GM23338 (cell line): Measurements from ENCODE around the gene SIGLEC7. TPM values are rescaled to one million over a fixed set of nuclear protein-coding genes. Genes with fewer than 3 reads are reported as not detected.

Experiments used
- ATAC-seq: fragments of 200-7000 bp; cut with Tn5 transposase; 3 replicates; pipeline ENCODE4 v1.9.1; 2020
- DNase-seq: peaks from one replicate; pipeline ENCODE4 v3.0.0-alpha.2; 2015; ENCODE audit warnings: low spot score
- H2AFZ ChIP-seq: fragments of 200-600 bp; sonication (generic); 2 replicates; pipeline ENCODE4 v1.8.0; 2016; ENCODE audit warnings: antibody characterized with exemption, mild to moderate bottlenecking, moderate library complexity
- H3F3A ChIP-seq: fragments of 200-600 bp; sonication (generic); replicated peaks from 2 replicates; pipeline ENCODE4 v1.8.0; 2017; ENCODE audit warnings: antibody characterized with exemption, mixed run types, low read depth
- H3K27ac ChIP-seq: fragments of 200-600 bp; sonication (generic); 2 replicates; pipeline ENCODE4 v1.6.1; 2016; ENCODE audit warnings: low read depth
- H3K27me3 ChIP-seq: fragments of 200-600 bp; sonication (generic); 2 replicates; pipeline ENCODE4 v1.8.0; 2016; ENCODE audit warnings: mild to moderate bottlenecking, mixed run types, moderate library complexity; ENCODE audit not compliant: insufficient read depth
- H3K36me3 ChIP-seq: fragments of 200-600 bp; sonication (generic); 2 replicates; pipeline ENCODE4 v1.8.0; 2016; ENCODE audit warnings: mild to moderate bottlenecking; ENCODE audit not compliant: insufficient read depth
- H3K4me1 ChIP-seq: fragments of 200-600 bp; sonication (generic); 2 replicates; pipeline ENCODE4 v1.8.0; 2016; ENCODE audit warnings: mild to moderate bottlenecking, moderate library complexity; ENCODE audit not compliant: insufficient read depth
- H3K4me2 ChIP-seq: fragments of 200-600 bp; sonication (generic); 2 replicates; pipeline ENCODE4 v1.7.1; 2017; ENCODE audit warnings: mixed run types
- H3K4me3 ChIP-seq: fragments of 200-600 bp; sonication (generic); 2 replicates; pipeline ENCODE4 v1.6.1; 2016; ENCODE audit warnings: mixed run types
- H3K79me2 ChIP-seq: fragments of 200-600 bp; sonication (generic); replicated peaks from 2 replicates; pipeline ENCODE4 v1.8.0; 2017; ENCODE audit warnings: mild to moderate bottlenecking; ENCODE audit not compliant: insufficient read depth
- H3K9me2 ChIP-seq: fragments of 200-600 bp; sonication (generic); 2 replicates; pipeline ENCODE4 v1.8.0; 2017; ENCODE audit not compliant: insufficient read depth
- H4K20me1 ChIP-seq: fragments of 200-600 bp; sonication (generic); replicated peaks from 2 replicates; pipeline ENCODE4 v1.8.0; 2017; ENCODE audit warnings: mild to moderate bottlenecking; ENCODE audit not compliant: insufficient read depth
- H3K27ac Mint-ChIP-seq: 2 replicates; pipeline ENCODE4 v1.8.0; 2020; ENCODE audit warnings: inconsistent platforms, mild to moderate bottlenecking, moderate library complexity, mixed read lengths
- H3K27me3 Mint-ChIP-seq: 3 replicates; pipeline ENCODE4 v1.8.0; 2022; ENCODE audit warnings: low read depth, mild to moderate bottlenecking, moderate library complexity, mixed read lengths, inconsistent platforms; ENCODE audit not compliant: insufficient read depth, poor library complexity
- H3K36me3 Mint-ChIP-seq: 3 replicates; pipeline ENCODE4 v1.8.0; 2021; ENCODE audit warnings: low read depth, mild to moderate bottlenecking, inconsistent platforms, moderate library complexity, mixed read lengths
- H3K4me1 Mint-ChIP-seq: 3 replicates; pipeline ENCODE4 v1.8.0; 2020; ENCODE audit warnings: mild to moderate bottlenecking, inconsistent platforms, mixed read lengths
- H3K4me3 Mint-ChIP-seq: 3 replicates; pipeline ENCODE4 v1.8.0; 2021; ENCODE audit warnings: moderate library complexity, mild to moderate bottlenecking, inconsistent platforms, mixed read lengths
- H3K9me3 Mint-ChIP-seq: 3 replicates; pipeline ENCODE4 v1.8.0; 2020; ENCODE audit warnings: moderate library complexity, mild to moderate bottlenecking, inconsistent platforms, mixed read lengths
- CREB1 ChIP-seq: fragments of 250-450 bp; sonication (Bioruptor Pico); IDR thresholded peaks from 2 replicates; pipeline ENCODE4 v1.5.0; 2020; ENCODE audit warnings: low read depth, mild to moderate bottlenecking, moderate library complexity
- CTCF ChIP-seq, 2 experiments: fragments of 200-600 bp in 1 of 2; sonication (generic) in 1 of 2; conservative IDR thresholded peaks; 2 replicates each; pipeline versions ENCODE4 v1.5.1 to v1.6.1; 2016 to 2017; ENCODE audit warnings: antibody characterized with exemption in 2 of 2, low read depth in 2 of 2, mild to moderate bottlenecking in 2 of 2, moderate library complexity in 1 of 2
- ETS1 ChIP-seq: IDR thresholded peaks from 2 replicates; pipeline ENCODE4 v1.6.1; 2016; ENCODE audit warnings: antibody characterized with exemption
- EZH2 ChIP-seq: fragments of 200-600 bp; sonication (generic); IDR thresholded peaks from one replicate; pipeline ENCODE4 v1.8.0; 2017; ENCODE audit warnings: antibody characterized with exemption, mild to moderate bottlenecking, low read depth; ENCODE audit not compliant: unreplicated experiment
- EZH2phosphoT487 ChIP-seq: fragments of 200-600 bp; sonication (generic); IDR thresholded peaks from one replicate; pipeline ENCODE4 v1.8.1; 2018; ENCODE audit warnings: antibody characterized with exemption; ENCODE audit not compliant: unreplicated experiment
- JUNB ChIP-seq: IDR thresholded peaks from one replicate; pipeline ENCODE4 v1.6.1; 2016; ENCODE audit warnings: antibody characterized with exemption; ENCODE audit not compliant: unreplicated experiment
- NANOG ChIP-seq: IDR thresholded peaks from 2 replicates; pipeline ENCODE4 v1.6.1; 2016; ENCODE audit warnings: antibody characterized with exemption, borderline replicate concordance
- POLR2AphosphoS5 ChIP-seq: IDR thresholded peaks from 2 replicates; pipeline ENCODE4 v1.6.1; 2016; ENCODE audit warnings: antibody characterized with exemption, low read depth
- REST ChIP-seq: IDR thresholded peaks from one replicate; pipeline ENCODE4 v1.6.1; 2018; ENCODE audit warnings: antibody characterized with exemption; ENCODE audit not compliant: unreplicated experiment
- STAT1 ChIP-seq: IDR thresholded peaks from one replicate; pipeline ENCODE4 v1.6.1; 2016; ENCODE audit warnings: antibody characterized with exemption; ENCODE audit not compliant: unreplicated experiment
- ZNF114 ChIP-seq: fragments of 250-450 bp; sonication (Bioruptor Pico); IDR thresholded peaks from 2 replicates; pipeline ENCODE4 v1.5.0; 2020; ENCODE audit warnings: mild to moderate bottlenecking, moderate library complexity
- ZNF331 ChIP-seq: fragments of 250-450 bp; sonication (Bioruptor Pico); IDR thresholded peaks from 2 replicates; pipeline ENCODE4 v1.5.0; 2020; ENCODE audit warnings: low read depth, mild to moderate bottlenecking, moderate library complexity
- ZNF462 ChIP-seq: fragments of 250-450 bp; sonication (Bioruptor Pico); IDR thresholded peaks from 2 replicates; pipeline ENCODE4 v1.5.0; 2020; ENCODE audit warnings: mild to moderate bottlenecking, moderate library complexity
- polyA plus RNA-seq: library from polyadenylated mRNA; unstranded; fragments of >200 nt; fragmentation: Nextera tagmentation; extraction: Ambion mirVana; gene quantifications from 2 replicates; pipeline ENCODE4 v1.2.1, GENCODE V29; 2016
- total RNA-seq: library from RNA; depleted of rRNA; stranded (reverse); fragments of >200 nt; shearing (Covaris generic); gene quantifications from 2 replicates; pipeline ENCODE4 v1.2.3, GENCODE V29; 2014

The SIGLEC7 gene
- total and polyA plus RNA-seq, 2 experiments from 2014 or later, result not detected

- Mint-ChIP-seq H3K36me3 (no peaks in the 10 kb centered on the region), H3K9me3 (peaks cover 44% of the 10 kb centered on the region; the same call in 2 of the 3 replicates), H3K27ac (no peak overlapping the region), H3K4me1 (no peaks in the 10 kb centered on the region), H3K4me3 (no peak overlapping the region), H3K27me3 (peaks cover 14% of the 10 kb centered on the region)
- H2AFZ ChIP-seq, result no peak overlapping the region
- peaks cover 7% of the 10 kb centered on the region; the same call in 1 of the 2 replicates for H3K27me3 ChIP-seq
- H3K36me3 ChIP-seq, result no peaks in the 10 kb centered on the region
- no peaks in the 10 kb centered on the region for H3F3A ChIP-seq
- H3K27ac ChIP-seq, result no peak overlapping the region
- no peaks in the 10 kb centered on the region for H3K4me1 ChIP-seq
- no peaks in the 10 kb centered on the region for H4K20me1 ChIP-seq
- ATAC-seq (no peak), DNase-seq (no peak)
- H3K4me3 ChIP-seq, result no peak overlapping the region
- H3K4me2 ChIP-seq, result no peak overlapping the region
- no peaks in the 10 kb centered on the region for H3K79me2 ChIP-seq
- TF ChIP-seq ZNF114 (CRISPR knock-in tag) (no peak), EZH2phosphoT487 (no peak), CTCF (conservative IDR thresholded peaks at IDR 0.05; ENCODE audit: low read depth in 2 of 2) (no peak), REST (no peak), NANOG (no peak), STAT1 (no peak), POLR2AphosphoS5 (no peak), ZNF462 (no peak), ETS1 (no peak), ZNF331 (CRISPR knock-in tag) (no peak), CREB1 (CRISPR knock-in tag) (no peak), JUNB (no peak), EZH2 (no peak)
- H3K9me2 ChIP-seq, result 0 out of 2 replicates have a peak, but pooled peaks cover 2% of the 10 kb centered on the region
Measured at GRCh38 chr19:51188227-51188559, 46.1 kb downstream of the SIGLEC7 start.
